HG03432 (cell line): ENCODE results near the gene SCN4A.

Experiments
- ATAC-seq: cut with Tn5 transposase; IDR thresholded peaks from one replicate; pipeline ENCODE4 v1.9.1; 2021; ENCODE audit warnings: mild to moderate bottlenecking, moderate library complexity; ENCODE audit not compliant: unreplicated experiment

SCN4A gene

DNA sequence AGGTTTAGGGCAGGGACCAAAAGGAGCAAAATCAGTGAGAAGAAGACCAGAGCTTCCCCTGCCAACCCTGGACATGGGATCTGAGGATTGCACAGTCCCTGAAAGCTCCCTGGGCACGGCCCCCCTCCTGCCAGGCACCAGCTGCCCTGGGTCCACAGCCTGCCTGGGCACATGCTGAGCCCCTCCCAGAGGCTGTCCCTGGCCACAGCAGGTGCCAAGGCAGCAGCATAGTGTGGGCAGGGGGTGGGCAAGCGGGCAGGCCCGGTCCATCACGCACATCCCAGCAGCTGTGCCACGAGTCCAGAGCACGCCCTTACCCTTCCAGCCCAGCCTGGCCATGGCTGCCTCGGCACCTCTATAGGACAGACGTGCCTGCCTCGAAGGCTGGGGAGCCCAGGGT is 12.7 kb downstream of the SCN4A start:
- no peak for ATAC-seq

DNA sequence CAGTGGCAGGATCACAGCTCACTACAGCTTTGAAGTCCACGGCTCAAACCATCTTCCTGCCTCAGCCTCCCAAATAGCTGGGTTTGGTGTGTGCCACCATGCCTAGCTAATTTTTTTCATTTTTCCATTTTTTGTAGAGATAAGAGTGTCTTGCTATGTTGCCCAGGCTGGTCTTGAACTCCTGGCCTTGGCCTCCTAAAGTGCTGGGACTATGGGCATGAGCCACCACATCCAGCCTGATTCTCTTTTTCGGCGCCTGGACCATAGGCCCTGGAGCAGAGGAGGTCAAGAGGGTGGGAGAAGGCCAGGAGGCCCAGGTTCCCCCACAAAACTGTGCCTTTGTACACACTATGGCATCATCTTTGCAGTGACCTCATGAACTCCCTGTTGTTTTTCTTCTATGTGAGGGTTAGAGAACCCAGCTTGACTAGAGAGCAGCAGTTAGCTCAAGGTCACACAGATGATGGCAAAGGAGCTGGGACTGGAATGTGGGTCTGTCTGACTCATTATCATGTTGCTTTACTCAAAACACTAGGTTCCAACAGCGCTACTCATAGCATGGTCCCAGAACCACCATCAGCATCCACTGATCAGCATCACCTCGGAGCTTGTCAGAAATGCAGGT is 16.3 kb downstream of the SCN4A start:
- no peak for ATAC-seq

GRCh38 chr17:63955791-63956190 is 16.9 kb downstream of the SCN4A start:
- no peak for ATAC-seq

DNA sequence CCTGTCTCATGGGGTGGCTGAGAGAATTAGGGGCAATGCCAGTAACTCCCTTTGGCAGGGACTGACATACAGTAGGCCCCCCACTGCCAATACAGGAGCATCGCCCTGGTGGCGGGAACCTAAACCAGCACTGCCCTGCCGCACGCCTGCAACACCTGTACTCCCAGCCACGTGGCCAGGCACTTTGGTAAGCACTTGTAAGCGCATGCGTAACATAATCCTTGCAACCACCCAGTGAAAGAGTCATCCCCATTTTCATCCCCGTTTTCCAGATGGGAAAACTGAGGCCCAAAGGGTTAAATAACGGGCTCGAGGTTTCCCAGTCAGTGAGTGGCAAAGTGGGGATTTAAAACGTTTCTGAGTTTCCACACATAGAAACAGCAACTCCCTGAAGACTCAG is 17.5 kb downstream of the SCN4A start:
- ATAC-seq = no peak

- ATAC-seq = peak; percentile 65
Observed at GRCh38 chr17:63954402-63955063, 18.2 kb downstream of the SCN4A start.

DNA sequence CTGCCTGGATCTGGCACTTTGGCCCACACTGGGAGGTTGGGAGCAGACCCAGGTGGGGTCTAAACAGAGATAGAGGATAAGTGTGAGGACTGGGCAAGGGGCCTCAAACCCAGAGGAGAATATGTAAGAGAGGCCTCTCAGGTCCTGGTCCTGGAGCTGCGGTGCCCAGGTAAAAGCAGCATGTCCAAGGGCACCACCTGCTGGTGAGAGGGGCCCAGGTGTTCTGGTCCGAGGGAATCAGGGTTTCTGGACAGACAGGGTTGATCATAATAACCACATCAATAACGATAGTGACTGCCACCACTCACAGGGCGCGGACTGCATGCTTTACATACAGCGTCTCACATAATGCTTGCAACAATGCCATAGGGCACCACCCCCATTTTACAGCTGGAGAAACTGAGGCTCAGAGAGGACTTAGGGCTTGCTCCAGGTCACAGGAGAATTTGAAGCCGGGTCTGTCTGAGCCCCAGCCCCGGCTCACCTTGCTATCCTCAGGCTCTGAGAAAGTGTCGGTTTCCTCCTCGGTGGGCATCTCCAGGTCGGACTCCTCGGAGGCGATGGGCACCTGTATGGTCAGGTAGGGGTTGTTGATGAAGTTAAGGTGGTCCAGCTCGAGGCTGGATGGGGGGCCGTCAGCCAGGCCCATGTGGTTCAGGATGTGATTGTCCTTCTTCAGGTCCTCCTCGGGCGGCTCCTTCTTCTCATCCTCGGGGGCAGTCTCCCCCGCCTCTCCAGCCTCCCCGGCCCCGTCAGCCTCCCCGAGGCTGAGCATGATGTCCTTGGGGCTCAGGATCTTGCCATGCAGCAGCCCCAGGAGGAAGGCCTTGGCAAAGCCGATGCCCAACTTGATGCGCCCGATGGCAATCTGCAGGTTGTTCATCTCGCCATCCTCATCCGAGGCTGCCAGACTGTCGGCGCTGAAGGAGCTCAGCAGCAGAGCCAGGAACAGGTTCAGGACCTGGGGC is 21.5 kb downstream of the SCN4A start:
- ATAC-seq = no peak

DNA sequence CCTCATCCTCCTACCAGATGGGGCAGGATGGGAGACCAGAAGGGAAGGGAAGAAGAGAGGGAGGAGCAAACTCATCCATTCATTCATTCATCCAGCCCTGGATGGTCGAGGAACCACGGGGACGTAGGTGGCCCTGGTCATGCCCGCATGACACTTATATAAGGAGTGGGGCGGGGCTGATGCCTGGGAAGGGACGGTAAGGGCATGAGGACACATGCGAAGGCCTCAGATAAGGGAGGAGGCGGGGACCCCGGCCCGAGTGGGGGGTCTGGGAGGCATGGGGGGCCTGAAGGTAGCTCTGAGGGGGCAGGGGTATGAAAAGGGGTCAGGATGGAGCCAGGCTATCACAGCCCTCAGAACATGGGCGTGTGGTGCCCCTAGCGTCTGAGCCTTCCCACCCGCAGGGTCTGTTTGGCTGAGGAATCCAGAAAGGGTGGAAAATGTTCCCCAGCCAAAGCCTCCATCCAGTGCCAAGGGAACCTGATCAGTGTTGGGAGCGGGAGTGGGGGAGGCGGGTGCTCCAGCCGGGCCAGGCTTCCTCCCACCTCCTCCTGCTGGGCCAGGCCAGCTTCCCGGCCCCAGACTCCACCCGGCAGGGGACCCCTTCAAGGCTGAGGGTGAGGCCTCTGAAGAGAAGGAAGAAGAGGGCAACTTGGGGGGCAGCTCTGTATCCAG is 23.0 kb downstream of the SCN4A start:
- no peak for ATAC-seq

DNA sequence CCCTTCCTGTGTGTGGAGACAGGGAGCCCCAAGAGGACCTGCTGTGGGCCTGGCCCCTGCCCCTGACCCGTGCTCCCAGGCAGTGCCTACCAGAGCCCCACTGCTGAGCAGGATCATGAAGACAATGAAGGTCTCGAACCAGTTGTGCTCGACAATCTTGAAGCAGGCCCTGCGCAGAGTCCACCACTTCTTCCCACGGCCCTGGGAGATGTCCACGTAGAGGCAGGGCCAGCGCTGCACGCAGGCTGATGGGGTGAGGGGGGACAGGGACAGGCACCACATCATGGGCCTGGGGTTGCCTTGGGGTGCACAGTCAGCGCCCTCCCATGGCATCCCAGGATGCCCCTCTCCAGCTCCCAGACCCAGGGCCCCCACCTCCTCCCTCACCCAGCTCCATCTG is 24.2 kb downstream of the SCN4A start:
- no peak for ATAC-seq

DNA sequence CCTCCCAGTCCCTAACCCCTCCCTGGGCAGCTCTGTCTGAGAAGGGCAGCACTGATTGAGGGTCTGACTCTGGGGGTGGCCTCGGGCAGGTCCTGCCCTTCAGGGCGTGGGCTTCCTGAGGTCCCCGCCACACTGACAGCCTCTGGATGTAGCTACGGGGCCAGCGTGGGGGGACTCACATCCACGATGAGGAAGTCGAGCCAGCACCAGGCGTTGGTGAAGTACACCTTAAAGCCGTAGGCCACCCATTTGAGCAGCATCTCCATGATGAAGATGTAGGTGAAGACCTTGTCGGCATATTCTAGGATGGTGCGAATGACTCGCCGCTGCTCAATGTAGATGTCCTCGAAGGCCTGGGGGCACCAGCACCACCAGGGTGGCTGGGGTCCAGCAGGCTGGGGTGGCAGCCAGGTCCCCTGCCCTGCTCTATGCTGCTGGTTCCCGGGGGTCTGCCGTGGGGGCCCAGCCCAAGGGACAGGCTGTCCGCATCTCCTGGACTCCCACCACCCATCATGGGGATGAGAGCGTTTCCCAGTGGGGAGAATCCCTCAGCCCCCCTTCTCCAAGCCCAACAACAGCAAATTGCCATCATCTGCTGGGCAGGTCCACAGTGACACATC is 24.9 kb downstream of the SCN4A start:
- no peak for ATAC-seq

DNA sequence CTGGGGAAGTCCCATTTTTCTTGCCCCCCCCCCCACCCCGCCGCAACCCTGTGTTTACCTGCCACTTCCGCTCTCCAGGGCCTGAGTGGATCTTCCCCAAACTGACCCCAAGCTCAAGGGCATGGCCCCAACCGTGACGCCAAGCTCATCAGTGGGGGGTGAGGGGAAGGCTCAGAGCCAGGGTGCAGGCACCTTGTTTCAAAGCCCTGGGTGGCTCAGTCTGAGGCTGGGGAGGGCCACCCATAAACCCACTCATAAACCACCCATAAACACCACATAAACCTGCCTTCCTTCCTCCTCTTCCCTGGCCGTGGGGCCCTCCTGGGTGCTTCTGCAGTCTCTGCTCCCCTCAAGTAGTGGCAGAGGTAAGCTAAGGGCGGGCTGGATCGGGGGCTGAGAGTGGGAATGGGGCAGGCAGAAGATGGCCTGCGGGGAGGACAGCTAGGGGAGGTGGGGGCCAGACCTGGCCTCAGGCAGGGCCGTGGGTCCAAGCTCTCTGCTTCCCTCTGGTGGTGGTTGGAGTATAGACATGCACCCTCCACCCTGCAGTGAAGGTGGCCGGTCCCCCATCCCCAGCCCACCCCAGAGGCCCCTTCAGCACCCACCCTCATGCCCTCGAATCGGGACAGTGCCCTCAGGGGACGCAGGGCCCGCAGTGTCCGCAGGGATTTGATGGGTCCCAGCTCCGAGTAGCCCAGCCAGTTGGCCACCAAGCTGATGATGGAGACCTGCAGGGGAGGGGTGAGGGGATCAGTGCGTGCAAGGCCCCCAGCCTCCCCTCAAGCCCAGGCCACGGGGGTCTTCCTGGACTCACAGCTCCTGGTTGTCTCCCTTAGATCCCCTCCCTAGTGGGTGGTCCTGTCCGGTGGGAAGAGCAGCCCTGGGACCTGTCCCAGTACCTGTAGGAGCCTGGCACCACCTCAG is 26.0 kb downstream of the SCN4A start:
- ATAC-seq = peak; percentile 74

DNA sequence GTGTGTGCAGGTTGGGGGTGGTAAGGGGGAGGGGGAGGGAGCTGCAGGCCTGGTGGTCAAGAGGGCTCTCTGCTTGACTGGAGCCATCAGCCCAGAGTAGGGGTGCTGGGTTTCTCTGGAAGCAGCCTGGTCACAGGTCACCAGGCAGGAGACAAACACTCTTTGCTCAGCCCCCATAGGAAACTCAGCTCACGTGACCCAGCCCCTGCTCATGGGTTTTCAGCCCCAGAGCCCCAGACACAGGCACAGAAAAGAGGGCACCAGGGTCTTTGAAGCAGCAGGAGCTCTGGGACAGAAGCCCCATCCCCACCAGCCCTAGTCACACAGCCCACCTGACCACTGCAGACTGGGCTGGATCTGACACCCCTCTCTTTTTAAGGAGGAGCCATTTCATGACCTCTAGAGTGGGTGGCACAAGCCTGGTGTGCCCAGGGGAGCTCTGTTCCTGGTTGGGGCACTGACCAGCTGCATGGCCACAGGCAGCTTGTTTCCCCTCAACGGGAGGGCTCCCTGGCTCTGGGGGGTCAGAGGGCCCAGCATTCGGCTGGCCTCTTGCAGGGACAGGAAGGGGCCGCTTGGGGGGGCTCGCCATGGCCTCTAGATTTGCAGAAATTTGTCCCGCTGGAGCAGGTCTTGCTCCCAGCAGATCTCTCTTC is 26.8 kb downstream of the SCN4A start:
- peak; percentile 4 for ATAC-seq

GRCh38 chr17:63944736-63945499 is 27.8 kb downstream of the SCN4A start:
- ATAC-seq = no peak

DNA sequence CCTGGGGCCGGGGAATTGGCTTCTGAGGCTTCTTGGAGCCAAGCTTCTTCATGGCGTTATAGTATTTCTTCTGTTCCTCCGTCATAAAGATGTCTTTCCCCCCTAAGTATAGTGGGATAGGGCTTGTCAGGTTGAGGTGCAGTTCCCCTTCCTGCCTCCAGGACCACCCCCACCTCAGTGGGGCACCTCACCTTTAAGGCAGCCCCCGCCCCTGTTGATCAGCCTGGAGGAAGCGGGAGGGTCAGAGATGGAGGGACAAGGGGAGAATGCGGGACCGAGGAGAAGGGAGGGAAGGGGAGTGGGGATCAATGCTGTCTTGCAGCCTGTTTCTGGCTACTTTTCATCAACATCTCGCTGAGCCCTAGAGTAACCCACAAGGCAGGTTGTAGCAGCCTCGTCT is 29.0 kb downstream of the SCN4A start:
- no peak for ATAC-seq

DNA sequence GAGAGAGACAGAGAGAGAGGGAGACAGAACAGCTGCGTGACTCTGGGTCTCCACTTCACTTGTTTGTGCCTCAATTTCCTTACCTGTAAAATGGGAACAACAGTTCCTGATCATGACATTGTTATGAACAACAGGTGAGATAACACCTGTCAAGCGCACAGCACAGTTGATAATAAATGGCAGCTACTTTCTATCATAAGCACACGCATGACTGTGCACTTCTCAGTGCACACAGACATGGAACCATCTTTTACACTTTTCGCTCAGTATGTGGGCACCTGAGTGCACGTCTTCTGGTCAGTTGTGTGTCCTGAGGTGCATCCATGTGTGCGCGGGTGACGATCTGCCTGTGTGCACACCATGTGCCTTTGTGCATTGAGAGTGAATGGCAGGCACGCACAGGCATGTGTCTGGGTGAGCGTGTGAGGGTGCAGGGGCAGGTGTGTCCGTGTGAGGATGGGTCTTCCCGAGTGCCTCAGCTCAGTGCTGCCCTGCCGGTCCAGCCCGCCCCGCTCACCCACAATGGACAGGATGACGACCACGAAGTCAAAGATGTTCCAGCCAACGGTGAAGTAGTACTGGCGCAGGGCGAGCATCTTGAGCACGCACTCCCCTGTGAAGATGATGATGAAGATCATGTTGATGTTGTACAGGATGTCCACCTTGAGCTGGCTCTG is 30.3 kb downstream of the SCN4A start:
- ATAC-seq = no peak

- no peak for ATAC-seq
Observed at GRCh38 chr17:63941751-63942150, 31.0 kb downstream of the SCN4A start.

- no peak for ATAC-seq
Observed at GRCh38 chr17:63941162-63941561, 31.6 kb downstream of the SCN4A start.

DNA sequence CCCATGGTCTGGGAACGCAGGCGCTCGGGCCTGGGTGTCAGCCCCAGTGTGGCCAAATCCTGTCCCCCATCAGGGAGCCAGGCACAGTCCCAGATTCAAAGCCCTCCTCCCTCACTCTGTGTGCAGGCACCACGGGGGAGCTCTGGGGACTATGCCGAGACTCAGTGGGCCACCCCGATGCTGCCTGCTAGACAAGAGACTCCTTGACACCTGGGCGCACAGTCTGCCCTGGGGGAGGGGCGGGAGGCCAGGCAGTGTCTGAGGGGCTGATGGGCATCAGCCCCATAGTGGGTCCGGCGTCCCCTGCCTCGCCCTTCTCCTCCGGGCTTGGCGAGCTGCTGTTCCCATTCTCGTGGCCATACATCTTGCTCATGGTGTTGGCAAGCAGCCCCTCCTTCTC is 32.1 kb downstream of the SCN4A start:
- no peak for ATAC-seq

DNA sequence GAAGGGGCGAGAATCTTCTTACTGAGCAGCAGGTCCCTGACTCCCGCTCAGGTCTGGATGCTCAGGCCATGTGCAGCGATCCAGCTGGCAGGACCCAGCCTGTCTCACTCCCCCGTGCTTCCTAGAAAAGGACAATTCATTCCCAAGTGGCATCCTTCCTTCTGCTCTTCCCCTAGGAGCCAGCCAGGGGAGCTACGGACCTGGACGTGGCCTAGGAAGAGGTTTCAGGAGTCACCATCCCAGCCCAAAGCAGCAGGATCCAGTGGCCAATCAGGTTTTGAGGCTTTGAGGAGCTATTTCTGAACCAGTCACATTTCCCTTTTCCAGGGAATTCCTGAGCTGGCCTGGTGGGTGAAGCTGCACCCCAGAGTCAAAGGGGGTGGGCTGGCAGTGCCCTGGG is 32.8 kb downstream of the SCN4A start:
- no peak for ATAC-seq
